IPS-20b (cell line): ENCODE data around the gene THY1.
"Not testable (repeated sequence)": the region's sequence is repeated elsewhere in the genome, so short reads cannot be mapped to it uniquely, and the experiment has no call there.

ENCODE experiments used
- H3K27ac ChIP-seq: one replicate; pipeline ENCODE4 v1.5.1; 2013; ENCODE audit warnings: low read length
- H3K27me3 ChIP-seq: 2 replicates; pipeline ENCODE4 v1.6.1; 2013; ENCODE audit warnings: mild to moderate bottlenecking, low read length, inconsistent platforms; ENCODE audit not compliant: insufficient read depth
- H3K36me3 ChIP-seq: 2 replicates; pipeline ENCODE4 v1.6.1; 2013; ENCODE audit warnings: low read depth, mild to moderate bottlenecking, inconsistent platforms, low read length, moderate library complexity; ENCODE audit not compliant: insufficient read depth
- H3K4me1 ChIP-seq: 2 replicates; pipeline ENCODE4 v1.6.1; 2013; ENCODE audit warnings: mild to moderate bottlenecking, control low read depth, inconsistent platforms, low read length, moderate library complexity; ENCODE audit not compliant: insufficient read depth
- H3K4me3 ChIP-seq: 2 replicates; pipeline ENCODE4 v1.5.1; 2013; ENCODE audit warnings: mild to moderate bottlenecking, low read length, inconsistent platforms
- H3K9ac ChIP-seq: 2 replicates; pipeline ENCODE4 v1.6.1; 2013; ENCODE audit warnings: low read depth, mild to moderate bottlenecking, inconsistent platforms, low read length, moderate library complexity
- H3K9me3 ChIP-seq: 2 replicates; pipeline ENCODE4 v1.6.1; 2013; ENCODE audit warnings: mild to moderate bottlenecking, low read depth, low read length, inconsistent platforms; ENCODE audit not compliant: insufficient read depth

Gene THY1

GRCh38 chr11:119455708-119456107 lies 32.7 kb upstream of the THY1 start:
- H3K27ac ChIP-seq, H3K27me3 ChIP-seq, H3K9ac ChIP-seq, H3K4me3 ChIP-seq, H3K9me3 ChIP-seq, H3K4me1 ChIP-seq, H3K36me3 ChIP-seq: not testable (repeated sequence)

- not testable (repeated sequence) for H3K4me1 ChIP-seq, H3K27ac ChIP-seq, H3K9me3 ChIP-seq, H3K36me3 ChIP-seq, H3K9ac ChIP-seq, H3K27me3 ChIP-seq, H3K4me3 ChIP-seq
Observed at GRCh38 chr11:119455241-119455640, 32.3 kb upstream of the THY1 start.

- no peaks in the 10 kb centered on the region for H3K27me3 ChIP-seq
- H3K9ac ChIP-seq, result no peak overlapping the region
- no peak overlapping the region for H3K27ac ChIP-seq
- no peaks in the 10 kb centered on the region for H3K36me3 ChIP-seq
- no peaks in the 10 kb centered on the region; the same call in 1 of the 2 replicates for H3K4me1 ChIP-seq
- H3K4me3 ChIP-seq, result no peak overlapping the region
- no peaks in the 10 kb centered on the region for H3K9me3 ChIP-seq
Observed at GRCh38 chr11:119453881-119454280, 30.9 kb upstream of the THY1 start.

GRCh38 chr11:119450590-119451326 lies 27.8 kb upstream of the THY1 start:
- no peak overlapping the region for H3K9ac ChIP-seq
- H3K9me3 ChIP-seq, result no peaks in the 10 kb centered on the region
- no peaks in the 10 kb centered on the region for H3K4me1 ChIP-seq
- no peaks in the 10 kb centered on the region for H3K36me3 ChIP-seq
- H3K4me3 ChIP-seq, result no peak overlapping the region
- H3K27me3 ChIP-seq, result no peaks in the 10 kb centered on the region
- H3K27ac ChIP-seq, result no peak overlapping the region

- Histone ChIP-seq H3K4me1 (no peaks in the 10 kb centered on the region), H3K36me3 (no peaks in the 10 kb centered on the region), H3K27me3 (no peaks in the 10 kb centered on the region), H3K27ac (no peak overlapping the region), H3K9me3 (no peaks in the 10 kb centered on the region), H3K4me3 (no peak overlapping the region), H3K9ac (no peak overlapping the region)
Observed at GRCh38 chr11:119449498-119449897, 26.5 kb upstream of the THY1 start.

- H3K36me3 ChIP-seq, result no peaks in the 10 kb centered on the region
- H3K4me1 ChIP-seq, result no peaks in the 10 kb centered on the region
- H3K9ac ChIP-seq, result no peak overlapping the region
- no peak overlapping the region for H3K4me3 ChIP-seq
- no peaks in the 10 kb centered on the region for H3K27me3 ChIP-seq
- H3K27ac ChIP-seq, result no peak overlapping the region
- no peaks in the 10 kb centered on the region for H3K9me3 ChIP-seq
Observed at GRCh38 chr11:119448380-119448779, 25.4 kb upstream of the THY1 start.

GRCh38 chr11:119447664-119448242 lies 24.8 kb upstream of the THY1 start:
- no peak overlapping the region for H3K9ac ChIP-seq
- no peak overlapping the region for H3K27ac ChIP-seq
- no peaks in the 10 kb centered on the region for H3K4me1 ChIP-seq
- no peaks in the 10 kb centered on the region for H3K36me3 ChIP-seq
- H3K9me3 ChIP-seq, result no peaks in the 10 kb centered on the region
- H3K4me3 ChIP-seq, result no peak overlapping the region
- H3K27me3 ChIP-seq, result no peaks in the 10 kb centered on the region

- Histone ChIP-seq H3K4me1 (peaks cover 3% of the 10 kb centered on the region; the same call in 1 of the 2 replicates), H3K36me3 (no peaks in the 10 kb centered on the region), H3K9ac (no peak overlapping the region), H3K9me3 (no peaks in the 10 kb centered on the region), H3K27ac (no peak overlapping the region), H3K4me3 (no peak overlapping the region), H3K27me3 (no peaks in the 10 kb centered on the region)
Observed at GRCh38 chr11:119446871-119447663, 24.1 kb upstream of the THY1 start.

GRCh38 chr11:119446434-119446833 lies 23.5 kb upstream of the THY1 start:
- Histone ChIP-seq H3K9ac (no peak overlapping the region), H3K4me3 (no peak overlapping the region), H3K4me1 (peaks cover 7% of the 10 kb centered on the region), H3K9me3 (no peaks in the 10 kb centered on the region), H3K27me3 (no peaks in the 10 kb centered on the region), H3K27ac (no peak overlapping the region), H3K36me3 (no peaks in the 10 kb centered on the region)

GRCh38 chr11:119445850-119446249 lies 22.9 kb upstream of the THY1 start:
- Histone ChIP-seq H3K36me3 (no peaks in the 10 kb centered on the region), H3K27me3 (no peaks in the 10 kb centered on the region), H3K4me3 (no peak overlapping the region), H3K9ac (no peak overlapping the region), H3K9me3 (no peaks in the 10 kb centered on the region), H3K4me1 (peaks cover 7% of the 10 kb centered on the region), H3K27ac (no peak overlapping the region)

GRCh38 chr11:119445379-119445778 lies 22.4 kb upstream of the THY1 start:
- Histone ChIP-seq H3K27ac (no peak overlapping the region), H3K36me3 (no peaks in the 10 kb centered on the region)

GRCh38 chr11:119441898-119442243 lies 18.9 kb upstream of the THY1 start:
- H3K4me3 ChIP-seq, result no peak overlapping the region
- peaks cover 7% of the 10 kb centered on the region for H3K4me1 ChIP-seq
- no peak overlapping the region for H3K9ac ChIP-seq
- no peaks in the 10 kb centered on the region for H3K9me3 ChIP-seq
- no peaks in the 10 kb centered on the region for H3K36me3 ChIP-seq
- H3K27me3 ChIP-seq, result no peaks in the 10 kb centered on the region
- no peak overlapping the region for H3K27ac ChIP-seq

More at GRCh38 chr11:119445379-119445778, 22.4 kb upstream of the THY1 start:
- Histone ChIP-seq H3K9ac (no peak overlapping the region), H3K27me3 (no peaks in the 10 kb centered on the region), H3K9me3 (no peaks in the 10 kb centered on the region), H3K4me1 (peaks cover 7% of the 10 kb centered on the region), H3K4me3 (no peak overlapping the region)
